GM18499 (cell line): Measurements from ENCODE around the gene CADM4.
"Not testable (repeated sequence)": the region's sequence is repeated elsewhere in the genome, so short reads cannot be mapped to it uniquely, and the experiment has no call there.

Experiments used
- ATAC-seq: cut with Tn5 transposase; IDR thresholded peaks from one replicate; pipeline ENCODE4 v1.9.1; 2021; ENCODE audit warnings: moderate number of reproducible peaks; ENCODE audit not compliant: insufficient read depth, unreplicated experiment

CADM4 gene

GRCh38 chr19:43592800-43593350 lies 46.8 kb downstream of the CADM4 start:
- ATAC-seq = no peak

- ATAC-seq = no peak
Measured at GRCh38 chr19:43591904-43592772, 47.5 kb downstream of the CADM4 start.

GRCh38 chr19:43589678-43590077 lies 50.0 kb downstream of the CADM4 start:
- ATAC-seq = no peak

- ATAC-seq = no peak
Measured at GRCh38 chr19:43589277-43589676, 50.4 kb downstream of the CADM4 start.

- ATAC-seq = not testable (repeated sequence)
Measured at GRCh38 chr19:43587029-43587428, 52.6 kb downstream of the CADM4 start.

GRCh38 chr19:43586346-43586745 lies 53.3 kb downstream of the CADM4 start:
- ATAC-seq = no peak

GRCh38 chr19:43584484-43584883 lies 55.2 kb downstream of the CADM4 start:
- no peak for ATAC-seq

GRCh38 chr19:43582495-43582894 lies 57.2 kb downstream of the CADM4 start:
- ATAC-seq = no peak

GRCh38 chr19:43581467-43581866 lies 58.2 kb downstream of the CADM4 start:
- ATAC-seq = no peak

GRCh38 chr19:43578787-43579186 lies 60.9 kb downstream of the CADM4 start:
- ATAC-seq = no peak

GRCh38 chr19:43575955-43576878 lies 63.4 kb downstream of the CADM4 start:
- no peak for ATAC-seq

- peak; percentile 70 for ATAC-seq
Measured at GRCh38 chr19:43575156-43575950, 64.3 kb downstream of the CADM4 start, which contains the start of the genes PINLYP and XRCC1. Gene PINLYP (plus strand): TSS chr19:43575801. CDS start chr19:43577192, 1,391 bp downstream. Gene XRCC1 (minus strand): TSS chr19:43575527. CDS start chr19:43575458, 69 bp downstream.

- no peak for ATAC-seq
Measured at GRCh38 chr19:43574424-43575155, 65.1 kb downstream of the CADM4 start.
